ENCODE data around the gene RTL10. TPM values are rescaled to one million over a fixed set of nuclear protein-coding genes. Genes with fewer than 3 reads are reported as not detected.
A peak's percentile ranks its signal among the peaks of the same experiment; 100 is the strongest.

RTL10 gene
- total and polyA plus RNA-seq, 2 of the 13 experiments (the other 11 are each of a cell fraction or from before 2014, with no cell fraction given) = 14.1 to 15.8 TPM

DNA sequence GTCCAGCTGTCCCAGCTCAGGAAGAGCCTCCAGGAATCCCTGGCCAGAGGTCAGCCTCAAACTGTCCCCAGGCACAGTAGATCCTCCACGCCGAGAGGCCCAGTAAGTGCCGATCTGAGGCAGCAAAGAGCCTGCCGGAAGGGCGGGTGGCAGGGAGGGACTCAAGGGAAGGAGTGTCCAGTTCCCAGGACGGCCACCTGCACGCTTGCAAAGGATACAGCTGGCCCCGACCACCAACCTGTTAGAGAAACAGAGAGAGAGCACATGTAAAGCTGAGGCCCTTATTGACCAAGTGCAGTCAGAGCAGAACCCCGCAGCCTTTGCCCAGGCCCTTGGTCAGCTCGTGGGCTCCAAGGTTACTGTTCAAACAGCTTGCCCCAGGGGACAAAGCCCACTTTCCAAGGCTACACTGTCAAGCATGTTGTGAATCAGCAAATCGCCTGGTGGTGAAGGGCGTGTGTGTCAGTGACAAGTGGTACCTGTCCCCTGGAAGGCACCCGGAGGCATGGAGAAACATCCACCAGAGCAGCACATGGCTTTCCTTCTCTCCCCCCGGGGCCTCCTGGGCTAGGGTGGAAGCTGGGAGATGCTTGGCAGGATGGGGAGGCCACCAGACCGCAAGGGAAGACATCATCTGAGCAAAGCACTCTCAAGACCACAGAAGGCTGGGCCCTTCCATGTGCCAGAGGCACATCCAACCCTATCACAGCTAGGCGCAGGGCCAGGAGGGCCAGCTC is 44.3 kb upstream of the RTL10 start (continued):
- TF ChIP-seq, protein P1, sequence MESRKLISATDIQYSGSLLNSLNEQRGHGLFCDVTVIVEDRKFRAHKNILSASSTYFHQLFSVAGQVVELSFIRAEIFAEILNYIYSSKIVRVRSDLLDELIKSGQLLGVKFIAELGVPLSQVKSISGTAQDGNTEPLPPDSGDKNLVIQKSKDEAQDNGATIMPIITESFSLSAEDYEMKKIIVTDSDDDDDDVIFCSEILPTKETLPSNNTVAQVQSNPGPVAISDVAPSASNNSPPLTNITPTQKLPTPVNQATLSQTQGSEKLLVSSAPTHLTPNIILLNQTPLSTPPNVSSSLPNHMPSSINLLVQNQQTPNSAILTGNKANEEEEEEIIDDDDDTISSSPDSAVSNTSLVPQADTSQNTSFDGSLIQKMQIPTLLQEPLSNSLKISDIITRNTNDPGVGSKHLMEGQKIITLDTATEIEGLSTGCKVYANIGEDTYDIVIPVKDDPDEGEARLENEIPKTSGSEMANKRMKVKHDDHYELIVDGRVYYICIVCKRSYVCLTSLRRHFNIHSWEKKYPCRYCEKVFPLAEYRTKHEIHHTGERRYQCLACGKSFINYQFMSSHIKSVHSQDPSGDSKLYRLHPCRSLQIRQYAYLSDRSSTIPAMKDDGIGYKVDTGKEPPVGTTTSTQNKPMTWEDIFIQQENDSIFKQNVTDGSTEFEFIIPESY (CRISPR knock-in tag; IDR thresholded peaks at IDR 0.05) = no peak
- TF ChIP-seq ZFP62 (CRISPR knock-in tag; IDR thresholded peaks at IDR 0.05) (no peak), KAT2B (IDR thresholded peaks at IDR 0.05; ENCODE audit: borderline replicate concordance, low read depth, low read length) (no peak), ARHGAP35 (CRISPR knock-in tag; IDR thresholded peaks at IDR 0.05; ENCODE audit: borderline replicate concordance) (no peak), SMYD3 (CRISPR knock-in tag; IDR thresholded peaks at IDR 0.05) (no peak), SSRP1 (CRISPR knock-in tag; IDR thresholded peaks at IDR 0.05) (no peak), ZNF839 (CRISPR knock-in tag; IDR thresholded peaks at IDR 0.05; ENCODE audit: borderline replicate concordance) (no peak; the same call in 1 of the 2 replicates), GATA4 (IDR thresholded peaks at IDR 0.05; ENCODE audit: borderline replicate concordance, low read depth) (no peak), ZNF234 (CRISPR knock-in tag; conservative IDR thresholded peaks at IDR 0.05) (no peak), KLF13 (CRISPR knock-in tag; IDR thresholded peaks at IDR 0.05) (no peak), ZFP90 (CRISPR knock-in tag; IDR thresholded peaks at IDR 0.05; ENCODE audit: borderline replicate concordance) (0 out of 2 replicates have a peak, but pooled peaks have one; percentile 8), GATAD2A (CRISPR knock-in tag; IDR thresholded peaks at IDR 0.05) (peak; percentile 86), ZNF777 (CRISPR knock-in tag; IDR thresholded peaks at IDR 0.05) (no peak), NR2F2 (IDR thresholded peaks at IDR 0.05; ENCODE audit: borderline replicate concordance, low read depth) (peak; percentile 12; the same call in 1 of the 2 replicates)
- TF ChIP-seq, protein P2, sequence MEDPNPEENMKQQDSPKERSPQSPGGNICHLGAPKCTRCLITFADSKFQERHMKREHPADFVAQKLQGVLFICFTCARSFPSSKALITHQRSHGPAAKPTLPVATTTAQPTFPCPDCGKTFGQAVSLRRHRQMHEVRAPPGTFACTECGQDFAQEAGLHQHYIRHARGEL (CRISPR knock-in tag; IDR thresholded peaks at IDR 0.05) = no peak
- TF ChIP-seq, protein P3, sequence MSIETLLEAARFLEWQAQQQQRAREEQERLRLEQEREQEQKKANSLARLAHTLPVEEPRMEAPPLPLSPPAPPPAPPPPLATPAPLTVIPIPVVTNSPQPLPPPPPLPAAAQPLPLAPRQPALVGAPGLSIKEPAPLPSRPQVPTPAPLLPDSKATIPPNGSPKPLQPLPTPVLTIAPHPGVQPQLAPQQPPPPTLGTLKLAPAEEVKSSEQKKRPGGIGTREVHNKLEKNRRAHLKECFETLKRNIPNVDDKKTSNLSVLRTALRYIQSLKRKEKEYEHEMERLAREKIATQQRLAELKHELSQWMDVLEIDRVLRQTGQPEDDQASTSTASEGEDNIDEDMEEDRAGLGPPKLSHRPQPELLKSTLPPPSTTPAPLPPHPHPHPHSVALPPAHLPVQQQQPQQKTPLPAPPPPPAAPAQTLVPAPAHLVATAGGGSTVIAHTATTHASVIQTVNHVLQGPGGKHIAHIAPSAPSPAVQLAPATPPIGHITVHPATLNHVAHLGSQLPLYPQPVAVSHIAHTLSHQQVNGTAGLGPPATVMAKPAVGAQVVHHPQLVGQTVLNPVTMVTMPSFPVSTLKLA (IDR thresholded peaks at IDR 0.05) = peak; percentile 53
- TF ChIP-seq, protein P4, sequence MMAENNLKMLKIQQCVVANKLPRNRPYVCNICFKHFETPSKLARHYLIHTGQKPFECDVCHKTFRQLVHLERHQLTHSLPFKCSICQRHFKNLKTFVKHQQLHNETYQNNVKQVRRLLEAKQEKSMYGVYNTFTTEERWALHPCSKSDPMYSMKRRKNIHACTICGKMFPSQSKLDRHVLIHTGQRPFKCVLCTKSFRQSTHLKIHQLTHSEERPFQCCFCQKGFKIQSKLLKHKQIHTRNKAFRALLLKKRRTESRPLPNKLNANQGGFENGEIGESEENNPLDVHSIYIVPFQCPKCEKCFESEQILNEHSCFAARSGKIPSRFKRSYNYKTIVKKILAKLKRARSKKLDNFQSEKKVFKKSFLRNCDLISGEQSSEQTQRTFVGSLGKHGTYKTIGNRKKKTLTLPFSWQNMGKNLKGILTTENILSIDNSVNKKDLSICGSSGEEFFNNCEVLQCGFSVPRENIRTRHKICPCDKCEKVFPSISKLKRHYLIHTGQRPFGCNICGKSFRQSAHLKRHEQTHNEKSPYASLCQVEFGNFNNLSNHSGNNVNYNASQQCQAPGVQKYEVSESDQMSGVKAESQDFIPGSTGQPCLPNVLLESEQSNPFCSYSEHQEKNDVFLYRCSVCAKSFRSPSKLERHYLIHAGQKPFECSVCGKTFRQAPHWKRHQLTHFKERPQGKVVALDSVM (CRISPR knock-in tag; IDR thresholded peaks at IDR 0.05) = peak; percentile 93
- TF ChIP-seq, protein P5, sequence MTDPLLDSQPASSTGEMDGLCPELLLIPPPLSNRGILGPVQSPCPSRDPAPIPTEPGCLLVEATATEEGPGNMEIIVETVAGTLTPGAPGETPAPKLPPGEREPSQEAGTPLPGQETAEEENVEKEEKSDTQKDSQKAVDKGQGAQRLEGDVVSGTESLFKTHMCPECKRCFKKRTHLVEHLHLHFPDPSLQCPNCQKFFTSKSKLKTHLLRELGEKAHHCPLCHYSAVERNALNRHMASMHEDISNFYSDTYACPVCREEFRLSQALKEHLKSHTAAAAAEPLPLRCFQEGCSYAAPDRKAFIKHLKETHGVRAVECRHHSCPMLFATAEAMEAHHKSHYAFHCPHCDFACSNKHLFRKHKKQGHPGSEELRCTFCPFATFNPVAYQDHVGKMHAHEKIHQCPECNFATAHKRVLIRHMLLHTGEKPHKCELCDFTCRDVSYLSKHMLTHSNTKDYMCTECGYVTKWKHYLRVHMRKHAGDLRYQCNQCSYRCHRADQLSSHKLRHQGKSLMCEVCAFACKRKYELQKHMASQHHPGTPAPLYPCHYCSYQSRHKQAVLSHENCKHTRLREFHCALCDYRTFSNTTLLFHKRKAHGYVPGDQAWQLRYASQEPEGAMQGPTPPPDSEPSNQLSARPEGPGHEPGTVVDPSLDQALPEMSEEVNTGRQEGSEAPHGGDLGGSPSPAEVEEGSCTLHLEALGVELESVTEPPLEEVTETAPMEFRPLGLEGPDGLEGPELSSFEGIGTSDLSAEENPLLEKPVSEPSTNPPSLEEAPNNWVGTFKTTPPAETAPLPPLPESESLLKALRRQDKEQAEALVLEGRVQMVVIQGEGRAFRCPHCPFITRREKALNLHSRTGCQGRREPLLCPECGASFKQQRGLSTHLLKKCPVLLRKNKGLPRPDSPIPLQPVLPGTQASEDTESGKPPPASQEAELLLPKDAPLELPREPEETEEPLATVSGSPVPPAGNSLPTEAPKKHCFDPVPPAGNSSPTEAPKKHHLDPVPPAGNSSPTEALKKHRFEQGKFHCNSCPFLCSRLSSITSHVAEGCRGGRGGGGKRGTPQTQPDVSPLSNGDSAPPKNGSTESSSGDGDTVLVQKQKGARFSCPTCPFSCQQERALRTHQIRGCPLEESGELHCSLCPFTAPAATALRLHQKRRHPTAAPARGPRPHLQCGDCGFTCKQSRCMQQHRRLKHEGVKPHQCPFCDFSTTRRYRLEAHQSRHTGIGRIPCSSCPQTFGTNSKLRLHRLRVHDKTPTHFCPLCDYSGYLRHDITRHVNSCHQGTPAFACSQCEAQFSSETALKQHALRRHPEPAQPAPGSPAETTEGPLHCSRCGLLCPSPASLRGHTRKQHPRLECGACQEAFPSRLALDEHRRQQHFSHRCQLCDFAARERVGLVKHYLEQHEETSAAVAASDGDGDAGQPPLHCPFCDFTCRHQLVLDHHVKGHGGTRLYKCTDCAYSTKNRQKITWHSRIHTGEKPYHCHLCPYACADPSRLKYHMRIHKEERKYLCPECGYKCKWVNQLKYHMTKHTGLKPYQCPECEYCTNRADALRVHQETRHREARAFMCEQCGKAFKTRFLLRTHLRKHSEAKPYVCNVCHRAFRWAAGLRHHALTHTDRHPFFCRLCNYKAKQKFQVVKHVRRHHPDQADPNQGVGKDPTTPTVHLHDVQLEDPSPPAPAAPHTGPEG (CRISPR knock-in tag; IDR thresholded peaks at IDR 0.05) = no peak

Data from HepG2 (cell line).